ENCODE results near the gene MLXIP. TPM values are rescaled to one million over a fixed set of nuclear protein-coding genes. Genes with fewer than 3 reads are reported as not detected.

The MLXIP gene
- total and polyA plus RNA-seq, 2 of the 8 experiments (the other 6 are each of a cell fraction or from before 2014, with no cell fraction given) = 5.5 to 40.5 TPM

DNA sequence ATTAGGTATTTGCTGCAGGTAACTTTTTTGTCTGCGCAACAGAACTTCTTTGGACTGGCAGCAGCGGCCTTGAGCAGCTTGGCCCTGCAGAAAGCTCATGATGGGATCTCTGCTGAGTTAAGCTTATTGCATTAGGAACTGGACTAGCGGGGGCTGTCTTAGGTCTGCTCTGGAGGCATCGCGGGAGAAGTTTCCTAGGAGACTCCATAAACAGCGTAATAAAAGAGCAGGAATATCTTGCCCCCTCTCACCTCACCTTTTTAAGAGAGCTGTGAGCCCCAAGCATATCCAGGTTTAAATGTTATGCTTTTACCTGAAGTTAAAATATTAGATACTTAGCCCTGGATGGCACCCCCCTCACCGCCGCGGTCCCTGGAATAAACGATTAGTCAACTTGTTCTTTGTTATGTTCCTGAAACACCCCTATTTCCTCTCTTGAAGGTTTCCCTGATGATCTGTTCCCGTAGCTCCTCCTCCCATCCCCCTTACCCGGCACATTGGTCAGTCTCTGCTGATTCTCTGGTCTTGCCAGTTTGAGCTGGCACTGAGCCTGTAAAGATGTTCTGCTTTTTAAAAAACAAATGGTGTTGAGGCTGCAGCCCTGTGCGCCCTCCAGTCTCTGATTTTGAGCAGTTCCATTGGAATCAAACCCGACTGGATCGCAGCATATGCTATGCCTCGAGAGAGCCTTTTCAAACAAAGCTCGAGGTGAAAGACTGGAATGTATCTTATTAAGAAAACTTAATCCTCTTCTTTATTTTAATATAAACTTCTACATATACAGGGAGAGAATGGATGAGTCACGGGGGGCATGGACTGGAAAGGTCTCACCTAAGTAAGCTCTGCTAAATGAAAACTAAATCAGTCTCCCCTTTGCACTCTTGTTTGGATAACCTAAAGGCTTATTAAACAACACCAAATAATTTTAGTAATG, 1.9 kb downstream of the MLXIP start:
- H4K5ac ChIP-seq (ENCODE audit: insufficient read length, low read depth, low read length) = no peak overlapping the region
- ChIA-PET CTCF (ENCODE audit: partially characterized antibody) (interaction anchor here (0.6 to 3.8 kb wide), 10 partner anchors 10 to 726 kb away, joined by 3 to 26 read pairs (median 4); no protein-coding TSS in a partner anchor), POLR2A (ENCODE audit: partially characterized antibody) (interaction anchor here (0.9 to 2.5 kb wide), 9 partner anchors 8 to 192 kb away, joined by 3 to 15 read pairs (median 4); partner anchors contain the start of gene PSMD9)
- peak overlapping the region; percentile 62 to 74 (median 68); a peak in 6 of 8 replicates for H3K4me3 ChIP-seq (ENCODE audit: extremely low read depth in 1 of 4, insufficient read depth in 2 of 4, low read depth in 3 of 4, low read length in 4 of 4)
- no peak overlapping the region for H2BK20ac ChIP-seq (ENCODE audit: low read length)
- H3K79me1 ChIP-seq (ENCODE audit: low read depth, low read length) = peaks cover 8% of the 10 kb centered on the region; the same call in 1 of the 2 replicates
- peak overlapping the region; percentile 87 to 98 for H3K4me2 ChIP-seq (ENCODE audit: insufficient read depth in 1 of 2, low read depth in 2 of 2, low read length in 2 of 2)
- H4K8ac ChIP-seq (ENCODE audit: extremely low read depth, insufficient read depth, low read length) = no peak overlapping the region
- H4K20me1 ChIP-seq (replicated peaks in 1 of 2; ENCODE audit: control insufficient read depth in 1 of 2, insufficient read depth in 2 of 2, low read length in 2 of 2) = peaks cover 0 to 4% of the 10 kb centered on the region in 2 experiments
- H3K4me1 ChIP-seq (replicated peaks in 1 of 4; ENCODE audit: control insufficient read depth in 3 of 4, insufficient read depth in 4 of 4, low read length in 3 of 4) = peaks cover 4 to 8% (median 5%) of the 10 kb centered on the region in 4 experiments; a peak in 5 of 7 replicates
- H3K23me2 ChIP-seq (ENCODE audit: low read depth, low read length) = peaks cover 13% of the 10 kb centered on the region; the same call in 1 of the 2 replicates
- no peak overlapping the region for H3K18ac ChIP-seq (ENCODE audit: extremely low read depth, low read length)
- H2BK15ac ChIP-seq (ENCODE audit: low read length) = no peak overlapping the region
- no peak overlapping the region for H2BK120ac ChIP-seq (replicated peaks; ENCODE audit: low read depth, low read length)
- no peak overlapping the region for H3K56ac ChIP-seq (replicated peaks; ENCODE audit: insufficient read length, low read depth, low read length)
- H3K27me3 ChIP-seq (replicated peaks in 1 of 4; ENCODE audit: control insufficient read depth in 3 of 4, extremely low read depth in 1 of 4, insufficient read depth in 3 of 4, low read length in 3 of 4) = peaks cover 4 to 21% (median 19%) of the 10 kb centered on the region in 4 experiments; a peak in 6 of 7 replicates
- no peak overlapping the region for H2AFZ ChIP-seq (ENCODE audit: low read length)
- H3K23ac ChIP-seq (ENCODE audit: insufficient read length) = no peak overlapping the region
- FAIRE-seq = no peak
- no peak overlapping the region for H2AK5ac ChIP-seq (ENCODE audit: low read depth, low read length)
- no peak overlapping the region for H3K27ac ChIP-seq (ENCODE audit: low read depth, low read length)
- no peak overlapping the region for H4K91ac ChIP-seq (replicated peaks; ENCODE audit: insufficient read length, low read length)
- DNase-seq (ENCODE audit: low read depth in 1 of 2, low spot score in 2 of 2) = no peak
- peaks cover 4 to 21% of the 10 kb centered on the region in 2 experiments; a peak in 3 of 4 replicates for H3K79me2 ChIP-seq (ENCODE audit: control insufficient read depth in 1 of 2, insufficient read depth in 2 of 2, low read length in 2 of 2)
- no peak overlapping the region for H3K14ac ChIP-seq (ENCODE audit: insufficient read length)
- peaks cover 0 to under 1% (median 0%) of the 10 kb centered on the region in 4 experiments; a peak in 2 of 8 replicates for H3K36me3 ChIP-seq (ENCODE audit: control insufficient read depth in 2 of 4, insufficient read depth in 4 of 4, low read length in 3 of 4)
- no peak overlapping the region for H2BK12ac ChIP-seq (ENCODE audit: low read depth, low read length)
- no peak overlapping the region for H2BK5ac ChIP-seq (ENCODE audit: low read depth, low read length)
- 56% methylated on average over 18 of the region's 18 CpGs; no CpG with 5 or more reads in 1 of the 2 experiments for WGBS, 2 experiments (ENCODE audit: extremely low coverage in 1 of 2, insufficient coverage in 1 of 2, insufficient read length in 1 of 2, insufficient replicate concordance in 2 of 2, low coverage in 1 of 2, low lambda C conversion rate in 2 of 2, missing lambda C conversion rate in 1 of 2)
- H3K9ac ChIP-seq (replicated peaks in 1 of 4; ENCODE audit: extremely low read depth in 1 of 4, low read depth in 3 of 4, low read length in 3 of 4) = peak overlapping the region in 1 of 4 experiments; percentile 12; a peak in 2 of 7 replicates
- H3K4ac ChIP-seq (replicated peaks; ENCODE audit: insufficient read length, low read depth, low read length) = no peak overlapping the region
- no peaks in the 10 kb centered on the region for H3K9me3 ChIP-seq (ENCODE audit: insufficient read depth in 2 of 2, low read depth in 1 of 2, low read length in 1 of 2)
- TF ChIP-seq GTF2F1 (IDR thresholded peaks at IDR 0.05; ENCODE audit: borderline replicate concordance, low read depth, low read length) (no peak), SAP30 (IDR thresholded peaks at IDR 0.05; ENCODE audit: insufficient read depth, insufficient replicate concordance, low read length) (no peak), CBX8 (IDR thresholded peaks at IDR 0.05; ENCODE audit: borderline replicate concordance, low read depth, low read length) (no peak), FOSL1 (IDR thresholded peaks at IDR 0.05; ENCODE audit: insufficient read depth, low read depth, low read length) (no peak), SUZ12 (IDR thresholded peaks at IDR 0.05; ENCODE audit: low read length) (no peak), EZH2 (IDR thresholded peaks at IDR 0.05; ENCODE audit: low read depth, low read length, severe bottlenecking) (no peak), EGR1 (IDR thresholded peaks at IDR 0.05; ENCODE audit: borderline replicate concordance, low read depth, low read length) (no peak), JUND (IDR thresholded peaks at IDR 0.05; ENCODE audit: low read length) (no peak), BRCA1 (IDR thresholded peaks at IDR 0.05; ENCODE audit: low read depth, low read length) (no peak)
- TF ChIP-seq, protein P1, sequence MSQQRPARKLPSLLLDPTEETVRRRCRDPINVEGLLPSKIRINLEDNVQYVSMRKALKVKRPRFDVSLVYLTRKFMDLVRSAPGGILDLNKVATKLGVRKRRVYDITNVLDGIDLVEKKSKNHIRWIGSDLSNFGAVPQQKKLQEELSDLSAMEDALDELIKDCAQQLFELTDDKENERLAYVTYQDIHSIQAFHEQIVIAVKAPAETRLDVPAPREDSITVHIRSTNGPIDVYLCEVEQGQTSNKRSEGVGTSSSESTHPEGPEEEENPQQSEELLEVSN (IDR thresholded peaks at IDR 0.05) = no peak
